GM23338 (cell line): Measurements from ENCODE around the gene TGOLN2.

Source experiments
- CREB1 ChIP-seq: fragments of 250-450 bp; sonication (Bioruptor Pico); IDR thresholded peaks from 2 replicates; pipeline ENCODE4 v1.5.0; 2020; ENCODE audit warnings: low read depth, mild to moderate bottlenecking, moderate library complexity
- CTCF ChIP-seq, 2 experiments: fragments of 200-600 bp in 1 of 2; sonication (generic) in 1 of 2; conservative IDR thresholded peaks; 2 replicates each; pipeline versions ENCODE4 v1.5.1 to v1.6.1; 2016 to 2017; ENCODE audit warnings: antibody characterized with exemption in 2 of 2, low read depth in 2 of 2, mild to moderate bottlenecking in 2 of 2, moderate library complexity in 1 of 2
- ETS1 ChIP-seq: IDR thresholded peaks from 2 replicates; pipeline ENCODE4 v1.6.1; 2016; ENCODE audit warnings: antibody characterized with exemption
- EZH2 ChIP-seq: fragments of 200-600 bp; sonication (generic); IDR thresholded peaks from one replicate; pipeline ENCODE4 v1.8.0; 2017; ENCODE audit warnings: antibody characterized with exemption, mild to moderate bottlenecking, low read depth; ENCODE audit not compliant: unreplicated experiment
- EZH2phosphoT487 ChIP-seq: fragments of 200-600 bp; sonication (generic); IDR thresholded peaks from one replicate; pipeline ENCODE4 v1.8.1; 2018; ENCODE audit warnings: antibody characterized with exemption; ENCODE audit not compliant: unreplicated experiment
- JUNB ChIP-seq: IDR thresholded peaks from one replicate; pipeline ENCODE4 v1.6.1; 2016; ENCODE audit warnings: antibody characterized with exemption; ENCODE audit not compliant: unreplicated experiment
- POLR2AphosphoS5 ChIP-seq: IDR thresholded peaks from 2 replicates; pipeline ENCODE4 v1.6.1; 2016; ENCODE audit warnings: antibody characterized with exemption, low read depth
- STAT1 ChIP-seq: IDR thresholded peaks from one replicate; pipeline ENCODE4 v1.6.1; 2016; ENCODE audit warnings: antibody characterized with exemption; ENCODE audit not compliant: unreplicated experiment
- ZNF114 ChIP-seq: fragments of 250-450 bp; sonication (Bioruptor Pico); IDR thresholded peaks from 2 replicates; pipeline ENCODE4 v1.5.0; 2020; ENCODE audit warnings: mild to moderate bottlenecking, moderate library complexity
- TF ChIP-seq, protein P1 (sequence below): IDR thresholded peaks from one replicate; pipeline ENCODE4 v1.6.1; 2018; ENCODE audit warnings: antibody characterized with exemption; ENCODE audit not compliant: unreplicated experiment

DNA sequence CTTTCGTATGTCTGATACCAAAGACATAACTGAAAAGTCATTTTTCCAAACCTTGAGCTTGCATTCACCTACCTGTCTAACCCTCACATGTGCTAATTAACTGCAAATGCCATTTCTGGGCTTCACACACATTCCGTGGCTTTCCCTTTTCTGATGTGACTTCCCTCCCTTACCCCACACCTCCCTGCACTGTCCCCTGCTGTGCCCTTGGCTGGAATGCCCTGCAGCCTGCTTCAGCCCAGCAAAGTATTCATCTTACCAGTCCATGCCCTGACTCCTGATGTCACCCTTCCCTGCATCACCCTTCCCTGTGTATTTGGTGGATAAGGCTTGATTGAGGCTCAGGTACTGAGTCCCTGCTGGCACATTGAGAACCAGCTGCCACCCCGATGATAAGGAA, 14.4 kb upstream of the TGOLN2 start:
- TF ChIP-seq CTCF (conservative IDR thresholded peaks at IDR 0.05; ENCODE audit: low read depth in 2 of 2) (no peak), JUNB (no peak), EZH2 (no peak), EZH2phosphoT487 (no peak), POLR2AphosphoS5 (no peak), ZNF114 (CRISPR knock-in tag) (no peak), STAT1 (no peak), CREB1 (no peak), ETS1 (no peak)
- TF ChIP-seq, protein P1, sequence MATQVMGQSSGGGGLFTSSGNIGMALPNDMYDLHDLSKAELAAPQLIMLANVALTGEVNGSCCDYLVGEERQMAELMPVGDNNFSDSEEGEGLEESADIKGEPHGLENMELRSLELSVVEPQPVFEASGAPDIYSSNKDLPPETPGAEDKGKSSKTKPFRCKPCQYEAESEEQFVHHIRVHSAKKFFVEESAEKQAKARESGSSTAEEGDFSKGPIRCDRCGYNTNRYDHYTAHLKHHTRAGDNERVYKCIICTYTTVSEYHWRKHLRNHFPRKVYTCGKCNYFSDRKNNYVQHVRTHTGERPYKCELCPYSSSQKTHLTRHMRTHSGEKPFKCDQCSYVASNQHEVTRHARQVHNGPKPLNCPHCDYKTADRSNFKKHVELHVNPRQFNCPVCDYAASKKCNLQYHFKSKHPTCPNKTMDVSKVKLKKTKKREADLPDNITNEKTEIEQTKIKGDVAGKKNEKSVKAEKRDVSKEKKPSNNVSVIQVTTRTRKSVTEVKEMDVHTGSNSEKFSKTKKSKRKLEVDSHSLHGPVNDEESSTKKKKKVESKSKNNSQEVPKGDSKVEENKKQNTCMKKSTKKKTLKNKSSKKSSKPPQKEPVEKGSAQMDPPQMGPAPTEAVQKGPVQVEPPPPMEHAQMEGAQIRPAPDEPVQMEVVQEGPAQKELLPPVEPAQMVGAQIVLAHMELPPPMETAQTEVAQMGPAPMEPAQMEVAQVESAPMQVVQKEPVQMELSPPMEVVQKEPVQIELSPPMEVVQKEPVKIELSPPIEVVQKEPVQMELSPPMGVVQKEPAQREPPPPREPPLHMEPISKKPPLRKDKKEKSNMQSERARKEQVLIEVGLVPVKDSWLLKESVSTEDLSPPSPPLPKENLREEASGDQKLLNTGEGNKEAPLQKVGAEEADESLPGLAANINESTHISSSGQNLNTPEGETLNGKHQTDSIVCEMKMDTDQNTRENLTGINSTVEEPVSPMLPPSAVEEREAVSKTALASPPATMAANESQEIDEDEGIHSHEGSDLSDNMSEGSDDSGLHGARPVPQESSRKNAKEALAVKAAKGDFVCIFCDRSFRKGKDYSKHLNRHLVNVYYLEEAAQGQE, result no peak
